Adrenal gland (tissue), 5 donors: Measurements from ENCODE around the gene PRMT5.

Experiments
- CTCF ChIP-seq, 6 experiments: fragments of 450-650 bp in 4 of 6; fragments of 200-600 bp in 2 of 6; sonication (generic) in 1 of 6; IDR thresholded peaks; 1 replicate in 5 of 6; 2 replicates in 1 of 6; pipeline versions ENCODE4 v1.5.1 to v1.8.0; 2016 to 2021; ENCODE audit warnings: antibody characterized with exemption in 6 of 6, mild to moderate bottlenecking in 2 of 6, moderate library complexity in 1 of 6
- POLR2A ChIP-seq, 2 donors: fragments of 450-650 bp; IDR thresholded peaks; one replicate each; pipeline ENCODE4 v1.6.1; 2017; ENCODE audit warnings: antibody characterized with exemption in 2 of 2, mild to moderate bottlenecking in 2 of 2, moderate library complexity in 1 of 2
- donor health status: DM: no; HTN: no; CAD: no.

GRCh38 chr14:22870811-22871223, 58.4 kb downstream of the PRMT5 start:
- TF ChIP-seq POLR2A (IDR thresholded peaks at IDR 0.05) (no peak), CTCF (IDR thresholded peaks at IDR 0.05) (no peak)
